Neural progenitor cell (in vitro differentiated cells): ENCODE data around the gene OSCAR. TPM values are rescaled to one million over a fixed set of nuclear protein-coding genes. Genes with fewer than 3 reads are reported as not detected.

Source experiments
- DNase-seq: peaks from one replicate; pipeline ENCODE4 v3.0.0-alpha.2; 2016; ENCODE audit warnings: low spot score
- H2AFZ ChIP-seq: fragments of 200-600 bp; sonication (generic); replicated peaks from 2 replicates; pipeline ENCODE4 v1.6.1; 2016; ENCODE audit warnings: antibody characterized with exemption
- H3F3A ChIP-seq: fragments of 200-600 bp; sonication (generic); 2 replicates; pipeline ENCODE4 v1.6.1; 2016; ENCODE audit warnings: antibody characterized with exemption, low read depth
- H3K27ac ChIP-seq: fragments of 200-600 bp; sonication (generic); 2 replicates; pipeline ENCODE4 v1.5.1; 2016; ENCODE audit warnings: mild to moderate bottlenecking
- H3K27me3 ChIP-seq: fragments of 200-600 bp; sonication (generic); 2 replicates; pipeline ENCODE4 v1.6.1; 2016; ENCODE audit warnings: mild to moderate bottlenecking, moderate library complexity
- H3K36me3 ChIP-seq: fragments of 200-600 bp; sonication (generic); 2 replicates; pipeline ENCODE4 v1.5.1; 2016
- H3K4me1 ChIP-seq: fragments of 200-600 bp; sonication (generic); 2 replicates; pipeline ENCODE4 v1.6.1; 2016; ENCODE audit warnings: mixed run types
- H3K4me2 ChIP-seq: fragments of 200-600 bp; sonication (generic); 2 replicates; pipeline ENCODE4 v1.6.1; 2016
- H3K4me3 ChIP-seq: fragments of 200-600 bp; sonication (generic); 2 replicates; pipeline ENCODE4 v1.5.1; 2016
- H3K79me2 ChIP-seq: fragments of 200-600 bp; sonication (generic); 2 replicates; pipeline ENCODE4 v1.6.1; 2016; ENCODE audit warnings: low read depth
- H3K9ac ChIP-seq: fragments of 200-600 bp; sonication (generic); 2 replicates; pipeline ENCODE4 v1.6.1; 2016
- H3K9me3 ChIP-seq: fragments of 200-600 bp; sonication (generic); 2 replicates; pipeline ENCODE4 v1.5.1; 2016; ENCODE audit warnings: low read depth
- H4K20me1 ChIP-seq: fragments of 200-600 bp; sonication (generic); 2 replicates; pipeline ENCODE4 v1.6.1; 2016; ENCODE audit warnings: low read depth
- H3K27ac Mint-ChIP-seq: 3 replicates; pipeline ENCODE4 v1.8.0; 2021; ENCODE audit warnings: mixed read lengths
- H3K27me3 Mint-ChIP-seq: 2 replicates; pipeline ENCODE4 v1.8.0; 2022; ENCODE audit warnings: low read depth, mild to moderate bottlenecking, inconsistent platforms, moderate library complexity, mixed read lengths; ENCODE audit not compliant: insufficient read depth
- H3K36me3 Mint-ChIP-seq: 3 replicates; pipeline ENCODE4 v1.8.0; 2021; ENCODE audit warnings: mixed read lengths
- H3K4me1 Mint-ChIP-seq: 3 replicates; pipeline ENCODE4 v1.8.0; 2021; ENCODE audit warnings: mixed read lengths
- H3K4me3 Mint-ChIP-seq: 3 replicates; pipeline ENCODE4 v1.8.0; 2021; ENCODE audit warnings: mild to moderate bottlenecking, moderate library complexity, mixed read lengths
- H3K9me3 Mint-ChIP-seq: 3 replicates; pipeline ENCODE4 v1.8.0; 2020; ENCODE audit warnings: mixed read lengths
- EZH2 ChIP-seq: fragments of 200-600 bp; sonication (generic); IDR thresholded peaks from 2 replicates; pipeline ENCODE4 v1.6.1; 2017; ENCODE audit warnings: antibody characterized with exemption, mild to moderate bottlenecking, moderate library complexity
- EZH2phosphoT487 ChIP-seq: fragments of 200-600 bp; sonication (generic); IDR thresholded peaks from 2 replicates; pipeline ENCODE4 v1.6.1; 2017; ENCODE audit warnings: antibody characterized with exemption
- total RNA-seq: library from RNA; depleted of rRNA; stranded (reverse); fragments of >200 nt; gene quantifications from 2 replicates; pipeline ENCODE4 v1.2.3, GENCODE V29; 2015; ENCODE audit warnings: low replicate concordance
- TF ChIP-seq, protein P1 (sequence below): fragments of 200-600 bp; sonication (generic); IDR thresholded peaks from 2 replicates; pipeline ENCODE4 v1.5.1; 2017; ENCODE audit warnings: antibody characterized with exemption, mild to moderate bottlenecking

Gene OSCAR, protein sequence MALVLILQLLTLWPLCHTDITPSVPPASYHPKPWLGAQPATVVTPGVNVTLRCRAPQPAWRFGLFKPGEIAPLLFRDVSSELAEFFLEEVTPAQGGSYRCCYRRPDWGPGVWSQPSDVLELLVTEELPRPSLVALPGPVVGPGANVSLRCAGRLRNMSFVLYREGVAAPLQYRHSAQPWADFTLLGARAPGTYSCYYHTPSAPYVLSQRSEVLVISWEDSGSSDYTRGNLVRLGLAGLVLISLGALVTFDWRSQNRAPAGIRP
- 2.4 TPM in 1 of 2 replicates, not detected in the other for total RNA-seq

DNA sequence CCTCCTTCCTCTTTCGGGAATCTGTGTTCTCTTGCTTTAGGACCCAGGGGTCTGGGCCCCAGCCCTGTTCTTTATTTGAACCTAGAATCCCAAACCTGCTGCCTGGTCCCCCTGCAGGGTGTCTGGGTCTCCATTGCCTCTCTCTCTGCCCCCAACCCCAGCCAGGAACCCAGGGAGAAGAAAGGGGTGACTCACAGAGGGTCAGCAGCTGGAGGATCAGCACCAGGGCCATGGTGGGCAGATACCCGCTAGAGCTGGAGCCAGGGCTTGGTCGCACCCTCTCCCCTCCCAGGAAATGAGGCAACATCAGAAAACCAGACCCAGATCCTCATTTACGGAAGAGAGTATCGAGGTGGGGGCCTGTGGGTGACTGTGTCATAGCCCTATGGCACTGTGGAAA lies at the start of gene OSCAR:
TSS of gene OSCAR (minus strand) at position 243 of the 400 bp plus-strand sequence. CDS start at position 232, 11 bp downstream.
- no peak within 1 kb of the TSS for H3K9ac ChIP-seq

DNA sequence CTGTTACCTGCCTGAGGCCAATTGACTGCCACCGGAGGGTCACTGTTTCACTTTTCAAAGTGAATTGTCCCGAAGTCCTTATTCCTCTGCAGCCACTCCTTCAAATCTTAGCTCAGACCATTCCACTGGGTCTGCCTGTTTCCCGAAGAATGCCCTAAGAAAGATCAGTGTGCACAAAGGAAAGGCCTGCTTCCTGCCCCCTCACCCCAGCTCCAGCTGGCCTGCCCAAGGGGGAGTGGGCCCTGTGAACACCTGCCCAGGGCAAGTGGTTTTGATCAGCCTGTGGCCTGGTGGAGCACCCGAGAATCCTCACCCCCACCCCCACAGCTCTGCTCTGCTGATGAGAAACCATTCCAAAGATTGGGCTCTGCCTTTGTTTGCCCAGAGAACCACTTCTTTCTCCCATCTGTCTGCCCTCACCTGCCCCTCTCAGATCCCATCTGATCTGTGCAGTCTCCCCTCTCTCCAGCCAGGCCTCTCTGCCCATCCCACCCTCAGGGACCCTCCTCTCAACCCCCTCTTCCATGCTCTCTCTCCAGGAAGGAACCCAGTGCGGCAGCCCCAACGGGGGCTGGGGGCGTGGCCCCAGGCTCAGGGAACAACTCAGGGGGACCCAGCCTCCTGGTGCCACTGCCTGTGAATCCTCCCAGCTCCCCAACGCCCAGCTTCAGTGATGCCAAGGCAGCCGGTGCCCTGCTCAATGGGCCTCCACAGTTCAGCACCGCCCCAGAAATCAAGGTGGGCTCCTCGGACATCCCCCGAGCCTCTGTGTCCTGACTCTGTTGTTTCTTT lies 48.6 kb upstream of the OSCAR start:
- Mint-ChIP-seq H3K36me3 (peaks cover 47% of the 10 kb centered on the region), H3K27ac (no peak overlapping the region), H3K4me3 (no peak overlapping the region), H3K9me3 (no peaks in the 10 kb centered on the region), H3K4me1 (peaks cover 2% of the 10 kb centered on the region), H3K27me3 (peaks cover 6% of the 10 kb centered on the region)
- H3K9me3 ChIP-seq, result no peaks in the 10 kb centered on the region
- TF ChIP-seq EZH2, result no peak
- TF ChIP-seq, protein P1, sequence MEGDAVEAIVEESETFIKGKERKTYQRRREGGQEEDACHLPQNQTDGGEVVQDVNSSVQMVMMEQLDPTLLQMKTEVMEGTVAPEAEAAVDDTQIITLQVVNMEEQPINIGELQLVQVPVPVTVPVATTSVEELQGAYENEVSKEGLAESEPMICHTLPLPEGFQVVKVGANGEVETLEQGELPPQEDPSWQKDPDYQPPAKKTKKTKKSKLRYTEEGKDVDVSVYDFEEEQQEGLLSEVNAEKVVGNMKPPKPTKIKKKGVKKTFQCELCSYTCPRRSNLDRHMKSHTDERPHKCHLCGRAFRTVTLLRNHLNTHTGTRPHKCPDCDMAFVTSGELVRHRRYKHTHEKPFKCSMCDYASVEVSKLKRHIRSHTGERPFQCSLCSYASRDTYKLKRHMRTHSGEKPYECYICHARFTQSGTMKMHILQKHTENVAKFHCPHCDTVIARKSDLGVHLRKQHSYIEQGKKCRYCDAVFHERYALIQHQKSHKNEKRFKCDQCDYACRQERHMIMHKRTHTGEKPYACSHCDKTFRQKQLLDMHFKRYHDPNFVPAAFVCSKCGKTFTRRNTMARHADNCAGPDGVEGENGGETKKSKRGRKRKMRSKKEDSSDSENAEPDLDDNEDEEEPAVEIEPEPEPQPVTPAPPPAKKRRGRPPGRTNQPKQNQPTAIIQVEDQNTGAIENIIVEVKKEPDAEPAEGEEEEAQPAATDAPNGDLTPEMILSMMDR, result no peak
- no peak for TF ChIP-seq EZH2phosphoT487
- no peaks in the 10 kb centered on the region for H3K27me3 ChIP-seq
- no peak overlapping the region for H3K4me3 ChIP-seq
- H3K79me2 ChIP-seq, result no peaks in the 10 kb centered on the region
- peaks cover 27% of the 10 kb centered on the region for H4K20me1 ChIP-seq
- H3K9ac ChIP-seq, result no peak overlapping the region
- no peak overlapping the region for H3K4me2 ChIP-seq
- H3K4me1 ChIP-seq, result no peaks in the 10 kb centered on the region
- no peaks in the 10 kb centered on the region for H3K36me3 ChIP-seq
- H3F3A ChIP-seq, result peaks cover 13% of the 10 kb centered on the region
- H3K27ac ChIP-seq, result no peak overlapping the region
- no peak for DNase-seq
- H2AFZ ChIP-seq, result no peak overlapping the region

More for the DNA sequence above, at the start of gene OSCAR:
- H3K27ac ChIP-seq, result no peak within 1 kb of the TSS
- H4K20me1 ChIP-seq, result no peaks in the 10 kb centered on the region
- no peak for TF ChIP-seq EZH2phosphoT487
- TF ChIP-seq, protein P1, result no peak
- TF ChIP-seq EZH2, result no peak
- H3K4me3 ChIP-seq, result no peak within 1 kb of the TSS
- Mint-ChIP-seq H3K4me1 (peaks cover 16% of the 10 kb centered on the region), H3K9me3 (no peaks in the 10 kb centered on the region), H3K27ac (no peak within 1 kb of the TSS), H3K27me3 (peaks cover 11% of the 10 kb centered on the region), H3K4me3 (peak within 1 kb of the TSS; percentile 98), H3K36me3 (peaks cover 2% of the 10 kb centered on the region)
- H3K79me2 ChIP-seq, result peaks cover 23% of the 10 kb centered on the region
- H3F3A ChIP-seq, result peaks cover 7% of the 10 kb centered on the region
- no peak within 1 kb of the TSS for H3K4me2 ChIP-seq
- H3K36me3 ChIP-seq, result no peaks in the 10 kb centered on the region
- no peaks in the 10 kb centered on the region for H3K4me1 ChIP-seq
- peaks cover 25% of the 10 kb centered on the region for H3K27me3 ChIP-seq
- no peak for DNase-seq
- H2AFZ ChIP-seq, result no peak within 1 kb of the TSS
- no peaks in the 10 kb centered on the region for H3K9me3 ChIP-seq

DNA sequence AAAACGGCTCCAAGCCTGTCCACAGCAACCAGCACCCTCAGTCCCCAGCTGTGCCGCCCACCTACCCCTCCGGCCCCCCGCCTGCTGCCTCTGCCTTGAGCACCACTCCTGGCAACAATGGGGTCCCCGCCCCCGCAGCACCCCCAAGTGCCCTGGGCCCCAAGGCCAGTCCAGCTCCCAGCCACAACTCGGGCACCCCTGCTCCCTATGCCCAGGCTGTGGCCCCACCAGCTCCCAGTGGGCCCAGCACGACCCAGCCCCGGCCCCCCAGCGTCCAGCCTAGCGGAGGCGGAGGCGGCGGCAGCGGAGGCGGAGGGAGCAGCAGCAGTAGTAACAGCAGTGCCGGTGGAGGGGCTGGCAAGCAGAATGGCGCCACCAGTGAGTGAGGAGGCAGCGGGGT lies 47.6 kb upstream of the OSCAR start:
- Histone ChIP-seq H3K9me3 (no peaks in the 10 kb centered on the region), H3K9ac (no peak overlapping the region), H3K36me3 (no peaks in the 10 kb centered on the region), H3F3A (peaks cover 3% of the 10 kb centered on the region), H3K27ac (no peak overlapping the region), H3K4me1 (no peaks in the 10 kb centered on the region), H3K4me2 (no peak overlapping the region), H3K4me3 (no peak overlapping the region), H3K79me2 (no peaks in the 10 kb centered on the region), H4K20me1 (peaks cover 29% of the 10 kb centered on the region), H2AFZ (no peak overlapping the region), H3K27me3 (no peaks in the 10 kb centered on the region)
- TF ChIP-seq, protein P1, result no peak
- TF ChIP-seq EZH2 (no peak), EZH2phosphoT487 (no peak)
- peaks cover 9% of the 10 kb centered on the region for H3K27me3 Mint-ChIP-seq
- no peak overlapping the region for H3K27ac Mint-ChIP-seq
- no peaks in the 10 kb centered on the region for H3K9me3 Mint-ChIP-seq
- no peak for DNase-seq
- H3K36me3 Mint-ChIP-seq, result peaks cover 50% of the 10 kb centered on the region
- H3K4me3 Mint-ChIP-seq, result no peak overlapping the region
- peaks cover 2% of the 10 kb centered on the region for H3K4me1 Mint-ChIP-seq
